K562 (cell line): ENCODE measurements around the gene MYPN. TPM values are rescaled to one million over a fixed set of nuclear protein-coding genes. Genes with fewer than 3 reads are reported as not detected.

Experiments used
- ATAC-seq: fragments of 200-7000 bp; cut with Tn5 transposase; 3 replicates; pipeline ENCODE4 v1.9.1; 2020; ENCODE audit warnings: moderate library complexity
- BruUV-seq: library from RNA; stranded (reverse); fragments of 400-500 nt; replicated peaks from 2 replicates; lab custom pipeline; 2021; lab: Mats Ljungman, UMichigan
- CTCF ChIA-PET: fragments of 300-600 bp; formaldehyde crosslinking; extraction: SDS; loops from one replicate; lab custom pipeline; 2021; ENCODE audit warnings: low intra/inter-chr PET ratio; lab: Yijun Ruan, JAX
- POLR2A ChIA-PET: fragments of 300-600, 350-650 bp; sonication (Branson Sonifier 250); formaldehyde crosslinking; extraction: SDS; loops from one replicate; lab custom pipeline; 2021; ENCODE audit warnings: antibody characterized with exemption, inconsistent platforms; lab: Yijun Ruan, JAX
- DNase-seq, 4 experiments: peaks; one replicate each; pipeline versions ENCODE4 v3.0.0 to v3.0.0-alpha.2; 2011 to 2018; ENCODE audit warnings: low spot score in 3 of 4, mixed read lengths in 3 of 4; ENCODE audit errors: extremely low read depth in 1 of 4
- FAIRE-seq: peaks from 2 replicates; lab custom pipeline; 2011; peaks lifted over from hg19 to GRCh38; lab: Jason Lieb, UNC
- H2AFZ ChIP-seq: 2 replicates; pipeline ENCODE4 v1.6.0; 2011; ENCODE audit warnings: low read depth, low read length, control low read depth, inconsistent platforms
- H3K27ac ChIP-seq: fragments of 200-600 bp; 3 replicates; pipeline ENCODE4 v1.8.0; 2011; ENCODE audit warnings: low read depth, mild to moderate bottlenecking, control low read depth, inconsistent platforms, low read length, moderate library complexity, mixed read lengths; ENCODE audit errors: extremely low read depth
- H3K27me3 ChIP-seq, 2 experiments: fragments of 300-600 bp in 1 of 2; 2 replicates in 1 of 2; 3 replicates in 1 of 2; pipeline versions ENCODE4 v1.6.0 to v1.8.0; 2011; ENCODE audit warnings: inconsistent platforms in 2 of 2, low read length in 2 of 2, mild to moderate bottlenecking in 1 of 2, mixed read lengths in 1 of 2, moderate library complexity in 1 of 2; ENCODE audit not compliant: control insufficient read depth in 2 of 2, insufficient read depth in 2 of 2
- H3K36me3 ChIP-seq: fragments of 300-600 bp; 3 replicates; pipeline ENCODE4 v1.8.0; 2011; ENCODE audit warnings: mild to moderate bottlenecking, low read length, inconsistent platforms; ENCODE audit not compliant: control insufficient read depth, insufficient read depth
- H3K4me1 ChIP-seq, 2 experiments: fragments of 200-600 bp in 1 of 2; replicated peaks in 1 of 2; 2 replicates in 1 of 2; 3 replicates in 1 of 2; pipeline versions ENCODE4 v1.5.1 to v1.8.0; 2011; ENCODE audit warnings: inconsistent platforms in 2 of 2, low read length in 2 of 2, mild to moderate bottlenecking in 1 of 2, mixed read lengths in 1 of 2, moderate library complexity in 1 of 2; ENCODE audit not compliant: control insufficient read depth in 2 of 2, insufficient read depth in 2 of 2
- H3K4me2 ChIP-seq: 2 replicates; pipeline ENCODE4 v1.6.1; 2011; ENCODE audit warnings: low read length, control low read depth, inconsistent platforms, mixed read lengths; ENCODE audit not compliant: insufficient read depth
- H3K4me3 ChIP-seq: fragments of 200-600 bp; sonication (generic), shearing (Covaris generic); 2 replicates; pipeline ENCODE4 v1.5.1; 2016; ENCODE audit warnings: control low read depth, inconsistent platforms
- H3K79me2 ChIP-seq: fragments of 200-600 bp; 3 replicates; pipeline ENCODE4 v1.8.0; 2011; ENCODE audit warnings: low read length, inconsistent platforms; ENCODE audit not compliant: control insufficient read depth, insufficient read depth
- H3K9ac ChIP-seq, 2 experiments: 2 replicates each; pipeline versions ENCODE4 v1.6.0 to v1.6.1; 2011; ENCODE audit warnings: low read depth in 2 of 2, low read length in 2 of 2, control low read depth in 1 of 2, inconsistent platforms in 1 of 2, mild to moderate bottlenecking in 1 of 2, mixed read lengths in 1 of 2; ENCODE audit not compliant: insufficient read depth in 1 of 2
- H3K9me1 ChIP-seq: one replicate; pipeline ENCODE4 v1.6.0; 2011; ENCODE audit warnings: inconsistent platforms, mild to moderate bottlenecking, low read length, moderate library complexity; ENCODE audit not compliant: control insufficient read depth, insufficient read depth
- H3K9me3 ChIP-seq: replicated peaks from 2 replicates; pipeline ENCODE4 v1.5.1; 2011; ENCODE audit warnings: low read depth, low read length, inconsistent platforms; ENCODE audit not compliant: control insufficient read depth, insufficient read depth
- H4K20me1 ChIP-seq: replicated peaks from 2 replicates; pipeline ENCODE4 v1.6.1; 2011; ENCODE audit warnings: low read length, inconsistent platforms, mixed read lengths; ENCODE audit not compliant: control insufficient read depth, insufficient read depth
- BHLHE40 ChIP-seq: IDR thresholded peaks from 2 replicates; pipeline ENCODE4 v1.6.1; 2011; ENCODE audit warnings: low read length, improper control_type of control experiment
- CBX1 ChIP-seq: sonication (generic); IDR thresholded peaks from 2 replicates; pipeline ENCODE4 v1.6.1; 2016; ENCODE audit warnings: antibody characterized with exemption, low read depth, mild to moderate bottlenecking
- HDAC3 ChIP-seq: fragments of 450-650 bp; IDR thresholded peaks from 2 replicates; pipeline ENCODE4 v1.6.1; 2018; ENCODE audit warnings: borderline replicate concordance, mild to moderate bottlenecking, moderate library complexity; ENCODE audit not compliant: partially characterized antibody
- NELFE ChIP-seq: IDR thresholded peaks from 2 replicates; pipeline ENCODE4 v1.6.1; 2011; ENCODE audit warnings: mild to moderate bottlenecking; ENCODE audit not compliant: insufficient read depth, insufficient read length
- RFX1 ChIP-seq: fragments of 450-650 bp; IDR thresholded peaks from 2 replicates; pipeline ENCODE4 v1.6.1; 2016; ENCODE audit warnings: mild to moderate bottlenecking, moderate library complexity
- TAF7 ChIP-seq: fragments of 450-650 bp; IDR thresholded peaks from 2 replicates; pipeline ENCODE4 v1.6.1; 2016; ENCODE audit warnings: missing genetic modification characterization, missing compliant biosample characterization
- ZBTB1 ChIP-seq: sonication (generic); formaldehyde crosslinking; IDR thresholded peaks from 2 replicates; pipeline ENCODE4 v1.8.1; 2023; ENCODE audit warnings: missing genetic modification reagents, low read depth, mild to moderate bottlenecking, borderline replicate concordance
- ZFP1 ChIP-seq: fragments of 450-650 bp; formaldehyde crosslinking; IDR thresholded peaks from 2 replicates; pipeline ENCODE4 v1.4.0; 2020; ENCODE audit warnings: mild to moderate bottlenecking, mixed read lengths
- ZNF274 ChIP-seq: IDR thresholded peaks from 2 replicates; pipeline ENCODE4 v1.6.1; 2011; ENCODE audit warnings: low read depth, mild to moderate bottlenecking, low read length, moderate library complexity, borderline replicate concordance
- ZNF311 ChIP-seq: fragments of 250-450 bp; sonication (Bioruptor Pico); IDR thresholded peaks from 2 replicates; pipeline ENCODE4 v1.4.0; 2020; ENCODE audit warnings: mild to moderate bottlenecking, moderate library complexity
- ZNF551 ChIP-seq: fragments of 250-450 bp; sonication (Bioruptor Pico); IDR thresholded peaks from 2 replicates; pipeline ENCODE4 v1.5.0; 2021; ENCODE audit warnings: mild to moderate bottlenecking, moderate library complexity
- ZNF79 ChIP-seq: fragments of 250-450 bp; sonication (Bioruptor Pico); IDR thresholded peaks from 2 replicates; pipeline ENCODE4 v1.4.0; 2020; ENCODE audit warnings: low read depth, mild to moderate bottlenecking, moderate library complexity
- WGBS: fragments of 100-300 bp; shearing (Covaris generic); methylation state at CpG from one replicate; pipeline ENCODE4 v1.1.6; 2016; ENCODE audit warnings: low coverage, mixed read lengths; ENCODE audit not compliant: insufficient coverage; ENCODE audit errors: missing lambda C conversion rate; 5-methylcytosine and 5-hydroxymethylcytosine counted together
- in situ Hi-C: fragments of 300-500 bp; cut with MboI; formaldehyde crosslinking; loops from 4 replicates; pipeline ENCODE4 v1.15.0; 2018; ENCODE audit warnings: inconsistent platforms, mixed read lengths
- intact Hi-C: fragments of 100-400 bp; cut with micrococcal nuclease; formaldehyde crosslinking; loops from 2 replicates; pipeline ENCODE4 v1.14.2; 2022
- polyA plus RNA-seq, 8 experiments: library from polyadenylated mRNA; depleted of rRNA in 4 of 8; stranded (reverse) in 5 of 8; unstranded in 3 of 8; fragments of >200 nt; fragmentation: Nextera tagmentation in 2 of 8; fragmentation: Illumina TruSeq in 1 of 8; extraction: Ambion mirVana in 2 of 8; extraction: Trizol in 1 of 8; gene quantifications; 2 replicates each; pipeline versions ENCODE4 v1.2.1 to v1.2.3, GENCODE V29; 2011 to 2014; ENCODE audit warnings: inconsistent platforms in 1 of 8, missing spikeins in 1 of 8
- total RNA-seq, 7 experiments: library from RNA; depleted of rRNA in 6 of 7; stranded (reverse); fragments of >200 nt in 6 of 7; fragmentation: Illumina TruSeq in 2 of 7; extraction: Trizol in 2 of 7; gene quantifications; 2 replicates each; pipeline versions ENCODE4 v1.2.1 to v1.2.3, GENCODE V29; 2011 to 2021; ENCODE audit warnings: low replicate concordance in 1 of 7
- TF ChIP-seq, protein P1 (sequence below): fragments of 250-450 bp; sonication (Bioruptor Pico); IDR thresholded peaks from 2 replicates; pipeline ENCODE4 v1.6.1; 2021; ENCODE audit warnings: mild to moderate bottlenecking
- TF ChIP-seq, protein P2 (sequence below): fragments of 250-450 bp; sonication (Bioruptor Pico); IDR thresholded peaks from 2 replicates; pipeline ENCODE4 v1.8.0; 2022; ENCODE audit warnings: inconsistent platforms, mild to moderate bottlenecking, moderate library complexity, borderline replicate concordance
- TF ChIP-seq, protein P3 (sequence below): sonication (generic); IDR thresholded peaks from 2 replicates; pipeline ENCODE4 v1.6.1; 2016

Gene MYPN
- total and polyA plus RNA-seq, 9 of the 15 experiments (the other 6 are each of a cell fraction or from before 2014, with no cell fraction given) = not detected

- Histone ChIP-seq H3K9ac (no peak overlapping the region), H3K4me2 (no peak overlapping the region), H2AFZ (no peak overlapping the region), H4K20me1 (no peaks in the 10 kb centered on the region), H3K79me2 (no peaks in the 10 kb centered on the region), H3K27ac (no peak overlapping the region), H3K36me3 (no peaks in the 10 kb centered on the region), H3K27me3 (peaks cover 18 to 27% of the 10 kb centered on the region in 2 experiments; a peak in 3 of 5 replicates), H3K9me3 (no peaks in the 10 kb centered on the region), H3K4me3 (no peak overlapping the region), H3K4me1 (no peaks in the 10 kb centered on the region), H3K9me1 (no peaks in the 10 kb centered on the region)
- FAIRE-seq = no peak
- TF ChIP-seq NELFE = no peak
- TF ChIP-seq ZNF551 (CRISPR knock-in tag) = no peak
- no peak for TF ChIP-seq ZNF274
- intact Hi-C loops = no loop called here
- 0% methylated on average over 3 of the region's 3 CpGs for WGBS
- ATAC-seq = no peak
- in situ Hi-C loops = no loop called here
- DNase-seq = no peak
- ChIA-PET CTCF (no interaction called here), POLR2A (interaction anchor here (1.1 to 1.4 kb wide), 2 partner anchors 50 to 387 kb away, joined by 3 to 7 read pairs; no protein-coding TSS in a partner anchor)
- no TSS peak for BruUV-seq
Measured at GRCh38 chr10:68179016-68179415, 69.7 kb downstream of the MYPN start.

GRCh38 chr10:68180490-68180889, 71.2 kb downstream of the MYPN start:
- FAIRE-seq = no peak
- POLR2A ChIA-PET = interaction anchor here (0.7 kb wide), 1 partner anchor 10 kb away, joined by 3 read pairs; no protein-coding TSS in a partner anchor
- TF ChIP-seq ZFP1 (CRISPR knock-in tag) = no peak
- no peak for TF ChIP-seq ZNF79 (CRISPR knock-in tag)
- no peak for TF ChIP-seq CBX1
- TF ChIP-seq, protein P1, sequence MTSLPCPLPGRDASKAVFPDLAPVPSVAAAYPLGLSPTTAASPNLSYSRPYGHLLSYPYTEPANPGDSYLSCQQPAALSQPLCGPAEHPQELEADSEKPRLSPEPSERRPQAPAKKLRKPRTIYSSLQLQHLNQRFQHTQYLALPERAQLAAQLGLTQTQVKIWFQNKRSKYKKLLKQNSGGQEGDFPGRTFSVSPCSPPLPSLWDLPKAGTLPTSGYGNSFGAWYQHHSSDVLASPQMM (CRISPR knock-in tag) = no peak
- TF ChIP-seq ZBTB1 = no peak
- no peak for TF ChIP-seq RFX1
- no peak for TF ChIP-seq HDAC3
- TF ChIP-seq, protein P2, sequence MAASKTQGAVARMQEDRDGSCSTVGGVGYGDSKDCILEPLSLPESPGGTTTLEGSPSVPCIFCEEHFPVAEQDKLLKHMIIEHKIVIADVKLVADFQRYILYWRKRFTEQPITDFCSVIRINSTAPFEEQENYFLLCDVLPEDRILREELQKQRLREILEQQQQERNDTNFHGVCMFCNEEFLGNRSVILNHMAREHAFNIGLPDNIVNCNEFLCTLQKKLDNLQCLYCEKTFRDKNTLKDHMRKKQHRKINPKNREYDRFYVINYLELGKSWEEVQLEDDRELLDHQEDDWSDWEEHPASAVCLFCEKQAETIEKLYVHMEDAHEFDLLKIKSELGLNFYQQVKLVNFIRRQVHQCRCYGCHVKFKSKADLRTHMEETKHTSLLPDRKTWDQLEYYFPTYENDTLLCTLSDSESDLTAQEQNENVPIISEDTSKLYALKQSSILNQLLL (CRISPR knock-in tag) = no peak
- TF ChIP-seq TAF7 (tag) = no peak
- TF ChIP-seq, protein P3, sequence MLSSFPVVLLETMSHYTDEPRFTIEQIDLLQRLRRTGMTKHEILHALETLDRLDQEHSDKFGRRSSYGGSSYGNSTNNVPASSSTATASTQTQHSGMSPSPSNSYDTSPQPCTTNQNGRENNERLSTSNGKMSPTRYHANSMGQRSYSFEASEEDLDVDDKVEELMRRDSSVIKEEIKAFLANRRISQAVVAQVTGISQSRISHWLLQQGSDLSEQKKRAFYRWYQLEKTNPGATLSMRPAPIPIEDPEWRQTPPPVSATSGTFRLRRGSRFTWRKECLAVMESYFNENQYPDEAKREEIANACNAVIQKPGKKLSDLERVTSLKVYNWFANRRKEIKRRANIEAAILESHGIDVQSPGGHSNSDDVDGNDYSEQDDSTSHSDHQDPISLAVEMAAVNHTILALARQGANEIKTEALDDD = no peak
- no peak for TF ChIP-seq ZNF311
- no peak for TF ChIP-seq BHLHE40

More at GRCh38 chr10:68180490-68180889, 71.2 kb downstream of the MYPN start:
- no peak overlapping the region for H3K9ac ChIP-seq
- no peak overlapping the region for H3K4me2 ChIP-seq
- no peaks in the 10 kb centered on the region for H4K20me1 ChIP-seq
- no peaks in the 10 kb centered on the region for H3K4me1 ChIP-seq
- no peaks in the 10 kb centered on the region for H3K9me1 ChIP-seq
- DNase-seq = no peak
- H3K27me3 ChIP-seq = peaks cover 16 to 18% of the 10 kb centered on the region in 2 experiments; a peak in 3 of 5 replicates
- no peaks in the 10 kb centered on the region for H3K9me3 ChIP-seq
- no TSS peak for BruUV-seq
- no peak for ATAC-seq
- in situ Hi-C loops (no loop called here), intact Hi-C loops (no loop called here)
- H2AFZ ChIP-seq = no peak overlapping the region
- no peak overlapping the region for H3K27ac ChIP-seq
- no peaks in the 10 kb centered on the region for H3K36me3 ChIP-seq
- H3K4me3 ChIP-seq = no peak overlapping the region
- 2% methylated on average over 3 of the region's 3 CpGs for WGBS
- no peaks in the 10 kb centered on the region for H3K79me2 ChIP-seq
- CTCF ChIA-PET = no interaction called here
